ENCODE results near the gene ANAPC5.
"Not testable (repeated sequence)": the region's sequence is repeated elsewhere in the genome, so short reads cannot be mapped to it uniquely, and the experiment has no call there.

DNA sequence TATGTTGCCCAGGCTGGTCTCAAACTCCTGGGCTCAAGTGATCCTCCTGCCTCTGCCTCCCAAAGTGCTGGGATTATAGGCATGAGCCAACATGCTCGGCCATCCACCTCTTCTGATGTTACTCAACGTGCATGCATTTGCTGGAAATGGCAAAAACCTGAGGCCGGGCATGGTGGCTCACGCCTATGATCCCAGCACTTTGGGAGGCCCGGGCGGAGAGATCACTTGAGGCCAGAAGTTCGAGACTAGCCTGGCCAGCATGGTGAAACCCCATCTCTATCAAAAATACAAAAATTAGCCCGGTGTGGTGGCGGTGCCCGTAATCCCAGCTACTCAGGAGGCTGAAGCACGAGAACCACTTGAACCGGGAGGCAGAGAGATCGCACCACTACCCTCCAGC lies 53.8 kb downstream of the ANAPC5 start:
- TF ChIP-seq, protein P1, sequence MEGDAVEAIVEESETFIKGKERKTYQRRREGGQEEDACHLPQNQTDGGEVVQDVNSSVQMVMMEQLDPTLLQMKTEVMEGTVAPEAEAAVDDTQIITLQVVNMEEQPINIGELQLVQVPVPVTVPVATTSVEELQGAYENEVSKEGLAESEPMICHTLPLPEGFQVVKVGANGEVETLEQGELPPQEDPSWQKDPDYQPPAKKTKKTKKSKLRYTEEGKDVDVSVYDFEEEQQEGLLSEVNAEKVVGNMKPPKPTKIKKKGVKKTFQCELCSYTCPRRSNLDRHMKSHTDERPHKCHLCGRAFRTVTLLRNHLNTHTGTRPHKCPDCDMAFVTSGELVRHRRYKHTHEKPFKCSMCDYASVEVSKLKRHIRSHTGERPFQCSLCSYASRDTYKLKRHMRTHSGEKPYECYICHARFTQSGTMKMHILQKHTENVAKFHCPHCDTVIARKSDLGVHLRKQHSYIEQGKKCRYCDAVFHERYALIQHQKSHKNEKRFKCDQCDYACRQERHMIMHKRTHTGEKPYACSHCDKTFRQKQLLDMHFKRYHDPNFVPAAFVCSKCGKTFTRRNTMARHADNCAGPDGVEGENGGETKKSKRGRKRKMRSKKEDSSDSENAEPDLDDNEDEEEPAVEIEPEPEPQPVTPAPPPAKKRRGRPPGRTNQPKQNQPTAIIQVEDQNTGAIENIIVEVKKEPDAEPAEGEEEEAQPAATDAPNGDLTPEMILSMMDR (IDR thresholded peaks at IDR 0.05), result not testable (repeated sequence)
- TF ChIP-seq POLR2A (IDR thresholded peaks at IDR 0.05), result not testable (repeated sequence)
